HUES48 (cell line): ENCODE data around the gene RNF19B.

ENCODE experiments used
- H3K27ac ChIP-seq: one replicate; pipeline ENCODE4 v1.7.0; 2013; ENCODE audit warnings: low read depth, low read length, inconsistent platforms
- H3K27me3 ChIP-seq: 2 replicates; pipeline ENCODE4 v1.6.1; 2013; ENCODE audit warnings: mild to moderate bottlenecking, low read length; ENCODE audit not compliant: control insufficient read depth, insufficient read depth
- H3K36me3 ChIP-seq: 2 replicates; pipeline ENCODE4 v1.6.1; 2013; ENCODE audit warnings: low read length; ENCODE audit not compliant: control insufficient read depth, insufficient read depth
- H3K4me1 ChIP-seq: 2 replicates; pipeline ENCODE4 v1.6.1; 2013; ENCODE audit warnings: mild to moderate bottlenecking, low read length; ENCODE audit not compliant: control insufficient read depth, insufficient read depth
- H3K4me3 ChIP-seq: 2 replicates; pipeline ENCODE4 v1.5.1; 2013; ENCODE audit warnings: mild to moderate bottlenecking, low read depth, low read length
- H3K9ac ChIP-seq: 2 replicates; pipeline ENCODE4 v1.6.1; 2013; ENCODE audit warnings: mild to moderate bottlenecking, low read depth, low read length, moderate library complexity
- H3K9me3 ChIP-seq: 2 replicates; pipeline ENCODE4 v1.6.1; 2013; ENCODE audit warnings: low read length; ENCODE audit not compliant: control insufficient read depth, insufficient read depth

The RNF19B gene

DNA sequence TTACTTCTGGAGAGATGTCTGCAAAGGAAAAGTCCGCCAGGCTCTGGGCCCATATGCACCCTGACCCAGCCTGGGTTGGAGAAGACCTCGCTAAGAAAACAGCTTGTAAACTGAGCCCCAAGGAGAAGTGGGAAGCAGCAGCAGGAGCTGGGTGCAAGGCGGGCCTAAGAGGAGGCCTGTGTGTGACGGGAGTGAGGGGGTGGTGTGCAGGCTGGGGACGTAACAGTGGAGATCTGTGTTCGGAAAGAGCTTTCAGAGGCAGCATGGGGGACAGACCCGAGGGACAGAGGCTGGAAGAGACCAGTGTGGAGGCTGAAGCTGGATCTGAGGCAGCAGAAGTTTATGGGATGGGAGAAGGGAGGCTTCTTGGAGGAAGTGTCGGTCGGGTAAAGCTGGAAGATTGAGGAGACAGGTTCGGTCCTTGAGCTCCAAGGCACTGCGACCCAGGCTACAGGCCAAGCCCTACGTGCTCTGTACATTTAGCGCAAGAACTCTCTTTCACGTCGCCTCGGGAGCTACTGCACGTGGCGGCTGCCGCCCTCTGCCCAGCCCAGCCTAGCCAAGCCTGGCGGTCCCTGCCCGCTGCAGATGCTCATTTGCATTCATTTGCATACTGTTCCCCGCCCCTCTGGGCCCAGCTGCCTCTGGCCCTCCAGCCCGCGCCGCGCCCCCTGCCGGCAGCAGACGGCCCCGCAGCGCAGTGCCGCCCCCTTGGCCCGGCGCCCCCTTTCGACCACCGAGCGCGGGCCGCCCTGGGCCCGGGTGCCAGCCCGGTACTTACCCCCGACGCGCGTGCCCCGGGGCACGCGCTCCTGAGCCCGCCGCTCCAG lies 72.0 kb downstream of the RNF19B start:
- no peaks in the 10 kb centered on the region for H3K36me3 ChIP-seq
- H3K9ac ChIP-seq, result 0 out of 2 replicates have a peak overlapping the region, but pooled peaks have one; percentile 13
- H3K9me3 ChIP-seq, result no peaks in the 10 kb centered on the region
- H3K27me3 ChIP-seq, result peaks cover 47% of the 10 kb centered on the region
- H3K27ac ChIP-seq, result no peak overlapping the region
- peak overlapping the region; percentile 78 for H3K4me3 ChIP-seq
- H3K4me1 ChIP-seq, result peaks cover 3% of the 10 kb centered on the region; the same call in 1 of the 2 replicates

DNA sequence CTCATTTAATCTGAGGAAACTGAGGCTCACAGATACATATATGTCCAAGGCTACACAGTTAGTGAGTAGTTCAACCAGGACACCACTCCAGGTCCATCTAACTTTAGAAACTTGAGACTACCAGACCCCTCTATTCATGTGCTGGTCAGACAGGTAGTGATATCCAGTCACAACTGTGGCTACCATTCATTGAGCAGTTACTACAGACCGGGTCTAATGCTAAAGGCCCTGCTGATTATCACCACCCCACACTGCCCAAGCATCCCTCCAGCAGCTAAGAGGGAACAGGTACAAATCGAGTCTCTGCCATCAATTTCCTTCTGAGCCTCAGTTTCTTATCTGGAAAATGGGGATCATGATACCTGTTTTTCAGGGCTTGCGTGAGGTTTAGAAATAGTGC lies 73.0 kb downstream of the RNF19B start:
- H3K27me3 ChIP-seq, result peaks cover 55% of the 10 kb centered on the region
- no peak overlapping the region for H3K27ac ChIP-seq
- no peak overlapping the region for H3K4me3 ChIP-seq

GRCh38 chr1:32891241-32891570 lies 73.4 kb downstream of the RNF19B start:
- Histone ChIP-seq H3K4me1 (peaks cover 3% of the 10 kb centered on the region; the same call in 1 of the 2 replicates), H3K9ac (no peak overlapping the region), H3K4me3 (no peak overlapping the region), H3K27me3 (peaks cover 55% of the 10 kb centered on the region), H3K27ac (no peak overlapping the region), H3K9me3 (no peaks in the 10 kb centered on the region), H3K36me3 (no peaks in the 10 kb centered on the region)

More for the DNA sequence above, 73.0 kb downstream of the RNF19B start:
- H3K36me3 ChIP-seq, result no peaks in the 10 kb centered on the region
- H3K9me3 ChIP-seq, result no peaks in the 10 kb centered on the region
- H3K4me1 ChIP-seq, result peaks cover 3% of the 10 kb centered on the region; the same call in 1 of the 2 replicates
- no peak overlapping the region for H3K9ac ChIP-seq

GRCh38 chr1:32890516-32891240 lies 73.9 kb downstream of the RNF19B start:
- no peaks in the 10 kb centered on the region for H3K9me3 ChIP-seq
- peaks cover 3% of the 10 kb centered on the region; the same call in 1 of the 2 replicates for H3K4me1 ChIP-seq
- no peaks in the 10 kb centered on the region for H3K36me3 ChIP-seq
- no peak overlapping the region for H3K9ac ChIP-seq
- no peak overlapping the region for H3K27ac ChIP-seq
- H3K4me3 ChIP-seq, result no peak overlapping the region
- peaks cover 60% of the 10 kb centered on the region for H3K27me3 ChIP-seq

DNA sequence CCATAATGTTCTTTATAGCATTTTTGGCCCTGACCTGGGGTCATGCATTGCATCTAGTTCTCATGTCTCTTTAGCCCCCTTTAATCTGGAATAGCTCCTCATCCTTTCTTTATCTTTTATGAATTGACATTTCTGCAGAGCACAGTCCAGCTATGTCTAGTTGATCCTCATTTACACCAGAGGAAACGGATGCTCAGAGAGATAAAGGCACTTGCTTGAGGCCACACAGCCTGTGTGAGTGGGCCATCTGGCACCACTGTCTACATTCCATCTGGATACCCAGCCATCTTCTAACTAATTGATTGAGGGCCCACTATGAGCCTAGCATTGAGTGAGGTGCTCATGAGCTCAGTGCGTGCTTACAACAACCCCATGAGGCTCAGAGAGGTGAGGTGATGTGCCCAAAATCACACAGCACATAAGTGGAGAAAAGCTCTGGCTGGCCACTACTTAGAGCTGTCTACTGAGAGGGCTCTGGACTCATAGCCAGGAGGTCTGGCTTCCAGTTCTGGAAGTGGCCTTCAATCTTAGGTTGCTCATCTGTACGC lies 74.8 kb downstream of the RNF19B start:
- Histone ChIP-seq H3K27me3 (peaks cover 69% of the 10 kb centered on the region), H3K9ac (no peak overlapping the region), H3K4me1 (peaks cover 3% of the 10 kb centered on the region; the same call in 1 of the 2 replicates), H3K36me3 (no peaks in the 10 kb centered on the region), H3K27ac (no peak overlapping the region), H3K4me3 (no peak overlapping the region), H3K9me3 (no peaks in the 10 kb centered on the region)

GRCh38 chr1:32888677-32889420 lies 75.8 kb downstream of the RNF19B start:
- Histone ChIP-seq H3K9ac (no peak overlapping the region), H3K4me3 (no peak overlapping the region), H3K9me3 (no peaks in the 10 kb centered on the region), H3K27ac (no peak overlapping the region), H3K4me1 (no peaks in the 10 kb centered on the region; the same call in 1 of the 2 replicates), H3K36me3 (no peaks in the 10 kb centered on the region), H3K27me3 (peaks cover 72% of the 10 kb centered on the region)

GRCh38 chr1:32888134-32888533 lies 76.5 kb downstream of the RNF19B start:
- no peaks in the 10 kb centered on the region for H3K36me3 ChIP-seq
- H3K27ac ChIP-seq, result no peak overlapping the region
- H3K4me3 ChIP-seq, result no peak overlapping the region
- no peaks in the 10 kb centered on the region; the same call in 1 of the 2 replicates for H3K4me1 ChIP-seq
- no peaks in the 10 kb centered on the region for H3K9me3 ChIP-seq
- H3K27me3 ChIP-seq, result peaks cover 72% of the 10 kb centered on the region
- H3K9ac ChIP-seq, result no peak overlapping the region

- peaks cover 70% of the 10 kb centered on the region for H3K27me3 ChIP-seq
- no peaks in the 10 kb centered on the region for H3K36me3 ChIP-seq
Observed at GRCh38 chr1:32887623-32888022, 77.0 kb downstream of the RNF19B start.

DNA sequence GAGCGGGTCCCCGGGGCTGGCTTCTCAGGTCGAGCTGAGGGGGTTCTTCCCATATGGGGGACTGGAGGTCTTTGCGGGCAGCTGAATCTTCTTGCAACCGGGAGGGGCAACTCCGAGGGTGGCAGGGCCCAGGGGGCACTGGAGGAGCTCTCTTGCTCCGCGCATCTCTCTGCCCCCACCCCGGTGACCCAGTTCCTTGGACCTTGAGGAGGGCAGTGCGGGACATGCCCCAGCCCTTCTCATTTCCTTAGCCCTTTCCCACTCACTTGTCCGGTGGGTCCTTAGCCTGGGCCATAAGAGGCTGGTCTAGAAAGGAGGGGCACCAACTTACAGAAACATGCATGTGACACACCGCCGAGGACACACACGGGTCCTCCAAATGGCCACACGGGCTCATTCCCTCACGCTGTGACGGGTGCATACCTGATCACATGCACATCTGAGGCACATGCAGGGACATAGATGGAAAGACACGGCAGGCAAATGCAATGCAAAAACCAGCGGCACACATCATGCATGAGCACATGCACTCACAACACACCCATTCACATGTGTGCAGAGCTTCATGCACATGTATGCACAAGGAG lies 77.7 kb downstream of the RNF19B start:
- no peaks in the 10 kb centered on the region for H3K9me3 ChIP-seq
- no peak overlapping the region for H3K4me3 ChIP-seq
- no peaks in the 10 kb centered on the region for H3K36me3 ChIP-seq
- H3K4me1 ChIP-seq, result peaks cover 3% of the 10 kb centered on the region; the same call in 1 of the 2 replicates
- H3K9ac ChIP-seq, result no peak overlapping the region
- H3K27me3 ChIP-seq, result peaks cover 63% of the 10 kb centered on the region
- no peak overlapping the region for H3K27ac ChIP-seq

More at GRCh38 chr1:32887623-32888022, 77.0 kb downstream of the RNF19B start:
- Histone ChIP-seq H3K4me3 (no peak overlapping the region), H3K27ac (no peak overlapping the region), H3K9ac (no peak overlapping the region), H3K9me3 (no peaks in the 10 kb centered on the region), H3K4me1 (no peaks in the 10 kb centered on the region; the same call in 1 of the 2 replicates)
